ENCODE measurements around the gene ELK1.

DNA sequence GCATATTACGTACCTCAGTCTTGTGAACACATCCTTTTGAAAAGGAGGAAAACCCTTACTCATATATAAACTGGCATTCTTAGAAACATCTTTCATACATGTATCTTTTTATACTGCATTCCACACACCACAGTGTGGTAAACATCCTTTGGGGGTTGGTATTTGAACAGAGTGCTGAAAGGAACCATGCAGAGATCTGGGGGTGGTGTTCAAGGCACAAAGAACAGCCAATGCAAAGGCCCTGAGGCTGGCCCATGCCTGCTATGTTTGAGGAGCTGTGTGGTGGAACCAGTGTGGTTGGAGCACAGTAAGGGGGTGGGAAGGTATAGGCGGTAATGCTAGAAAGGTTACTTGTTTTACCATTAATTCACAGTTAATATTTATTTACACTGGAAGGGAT, 2.0 kb downstream of the ELK1 start:
- TF ChIP-seq, protein P1, sequence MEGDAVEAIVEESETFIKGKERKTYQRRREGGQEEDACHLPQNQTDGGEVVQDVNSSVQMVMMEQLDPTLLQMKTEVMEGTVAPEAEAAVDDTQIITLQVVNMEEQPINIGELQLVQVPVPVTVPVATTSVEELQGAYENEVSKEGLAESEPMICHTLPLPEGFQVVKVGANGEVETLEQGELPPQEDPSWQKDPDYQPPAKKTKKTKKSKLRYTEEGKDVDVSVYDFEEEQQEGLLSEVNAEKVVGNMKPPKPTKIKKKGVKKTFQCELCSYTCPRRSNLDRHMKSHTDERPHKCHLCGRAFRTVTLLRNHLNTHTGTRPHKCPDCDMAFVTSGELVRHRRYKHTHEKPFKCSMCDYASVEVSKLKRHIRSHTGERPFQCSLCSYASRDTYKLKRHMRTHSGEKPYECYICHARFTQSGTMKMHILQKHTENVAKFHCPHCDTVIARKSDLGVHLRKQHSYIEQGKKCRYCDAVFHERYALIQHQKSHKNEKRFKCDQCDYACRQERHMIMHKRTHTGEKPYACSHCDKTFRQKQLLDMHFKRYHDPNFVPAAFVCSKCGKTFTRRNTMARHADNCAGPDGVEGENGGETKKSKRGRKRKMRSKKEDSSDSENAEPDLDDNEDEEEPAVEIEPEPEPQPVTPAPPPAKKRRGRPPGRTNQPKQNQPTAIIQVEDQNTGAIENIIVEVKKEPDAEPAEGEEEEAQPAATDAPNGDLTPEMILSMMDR (IDR thresholded peaks at IDR 0.05) = no peak
- no peak for TF ChIP-seq POLR2A (IDR thresholded peaks at IDR 0.05)
